A549 (cell line): ENCODE data around the gene CDYL2. TPM values are rescaled to one million over a fixed set of nuclear protein-coding genes. Genes with fewer than 3 reads are reported as not detected.

Experiments used
- ATAC-seq, 2 experiments: fragments of 200-7000 bp in 1 of 2; fragments of >200 bp in 1 of 2; cut with Nextera tagmentation in 1 of 2; cut with Tn5 transposase in 1 of 2; 3 replicates each; pipeline versions ENCODE4 v1.8.0 to v1.9.1; 2018 to 2020; ENCODE audit warnings: mild to moderate bottlenecking in 1 of 2, moderate library complexity in 1 of 2
- CTCF ChIA-PET: fragments of 300-600 bp; sonication (Branson Sonifier 250); formaldehyde crosslinking; extraction: SDS; loops from one replicate; lab custom pipeline; 2021; ENCODE audit warnings: antibody characterized with exemption, inconsistent platforms; lab: Yijun Ruan, JAX
- POLR2A ChIA-PET: fragments of 350-600 bp; formaldehyde crosslinking; extraction: SDS; loops from one replicate; lab custom pipeline; 2021; ENCODE audit warnings: antibody characterized with exemption, inconsistent platforms; lab: Yijun Ruan, JAX
- DNase-seq, 2 experiments: peaks; one replicate each; pipeline versions ENCODE4 v3.0.0 to v3.0.0-alpha.2; 2011 to 2016; ENCODE audit warnings: low read depth in 1 of 2, low spot score in 1 of 2
- FAIRE-seq: peaks from 2 replicates; lab custom pipeline; 2011; peaks lifted over from hg19 to GRCh38; lab: Jason Lieb, UNC
- H3K27ac ChIP-seq, 2 experiments: fragments of >200 bp; sonication (Bioruptor Twin); formaldehyde crosslinking; 3 replicates each; pipeline ENCODE4 v1.5.1; 2016 to 2017
- H3K4me1 ChIP-seq: fragments of >200 bp; sonication (Bioruptor Twin); formaldehyde crosslinking; 3 replicates; pipeline ENCODE4 v1.6.1; 2016
- H3K4me2 ChIP-seq: fragments of >200 bp; sonication (Bioruptor Twin); formaldehyde crosslinking; 3 replicates; pipeline ENCODE4 v1.6.1; 2016
- H3K4me3 ChIP-seq: fragments of >200 bp; sonication (Bioruptor Twin); formaldehyde crosslinking; 3 replicates; pipeline ENCODE4 v1.5.1; 2016
- H3K9me3 ChIP-seq: fragments of >200 bp; sonication (Bioruptor Twin); formaldehyde crosslinking; 3 replicates; pipeline ENCODE4 v1.6.1; 2016
- ATOH8 ChIP-seq: fragments of 250-450 bp; sonication (Bioruptor Pico); IDR thresholded peaks from 2 replicates; pipeline ENCODE4 v1.5.0; 2020; ENCODE audit warnings: low read depth, mild to moderate bottlenecking, moderate library complexity
- CBX2 ChIP-seq: fragments of 200-600 bp; sonication (generic); IDR thresholded peaks from 2 replicates; pipeline ENCODE4 v1.6.1; 2016; ENCODE audit warnings: low read depth, mild to moderate bottlenecking, borderline replicate concordance
- CEBPB ChIP-seq, 2 experiments: fragments of >200 bp in 1 of 2; sonication (Bioruptor Twin) in 1 of 2; formaldehyde crosslinking in 1 of 2; IDR thresholded peaks; 2 replicates each; pipeline ENCODE4 v1.6.1; 2012 to 2016
- CHD2 ChIP-seq: fragments of 150-350 bp; IDR thresholded peaks from 2 replicates; pipeline ENCODE4 v1.6.1; 2014; ENCODE audit warnings: low read length; ENCODE audit not compliant: partially characterized antibody
- CHD4 ChIP-seq: fragments of 200-600 bp; sonication (generic); IDR thresholded peaks from 2 replicates; pipeline ENCODE4 v1.6.1; 2016; ENCODE audit warnings: antibody characterized with exemption, mild to moderate bottlenecking, borderline replicate concordance
- ELK1 ChIP-seq: fragments of 150-350 bp; IDR thresholded peaks from 2 replicates; pipeline ENCODE4 v1.6.1; 2014; ENCODE audit warnings: low read depth, mild to moderate bottlenecking, low read length
- EP300 ChIP-seq, 2 experiments: fragments of >200 bp; sonication (Bioruptor Twin); formaldehyde crosslinking; IDR thresholded peaks; 2 replicates in 1 of 2; 3 replicates in 1 of 2; pipeline ENCODE4 v1.6.1; 2016 to 2017
- HES2 ChIP-seq: fragments of >200 bp; sonication (Bioruptor Twin); formaldehyde crosslinking; IDR thresholded peaks from 2 replicates; pipeline ENCODE4 v1.6.1; 2016
- HEYL ChIP-seq: fragments of 250-450 bp; sonication (Bioruptor Pico); IDR thresholded peaks from 2 replicates; pipeline ENCODE4 v1.8.0; 2021; ENCODE audit warnings: mild to moderate bottlenecking, moderate library complexity
- JUNB ChIP-seq: fragments of >200 bp; sonication (Bioruptor Twin); formaldehyde crosslinking; IDR thresholded peaks from 2 replicates; pipeline ENCODE4 v1.6.1; 2016
- KDM5A ChIP-seq: fragments of 200-600 bp; sonication (generic); IDR thresholded peaks from 2 replicates; pipeline ENCODE4 v1.6.1; 2016; ENCODE audit warnings: antibody characterized with exemption, mild to moderate bottlenecking
- MAX ChIP-seq: IDR thresholded peaks from 2 replicates; pipeline ENCODE4 v1.6.1; 2012
- NFE2L2 ChIP-seq: fragments of 150-350 bp; conservative IDR thresholded peaks from 2 replicates; pipeline ENCODE4 v1.6.1; 2014; ENCODE audit warnings: low read length
- NPAS2 ChIP-seq: fragments of 250-450 bp; sonication (Bioruptor Pico); IDR thresholded peaks from 2 replicates; pipeline ENCODE4 v1.8.0; 2022; ENCODE audit warnings: mild to moderate bottlenecking, moderate library complexity, borderline replicate concordance
- NR3C1 ChIP-seq: fragments of >200 bp; sonication (Bioruptor Twin); formaldehyde crosslinking; IDR thresholded peaks from 3 replicates; pipeline ENCODE4 v1.6.1; 2017
- PHF8 ChIP-seq: fragments of 200-600 bp; sonication (generic); IDR thresholded peaks from 2 replicates; pipeline ENCODE4 v1.6.1; 2016; ENCODE audit warnings: low read depth, mild to moderate bottlenecking, antibody characterized with exemption, moderate library complexity, borderline replicate concordance
- POLR2A ChIP-seq: IDR thresholded peaks from 2 replicates; pipeline ENCODE4 v1.6.1; 2012; ENCODE audit warnings: mild to moderate bottlenecking, low read length
- RAD21 ChIP-seq, 2 experiments: fragments of >200 bp in 1 of 2; sonication (Bioruptor Twin) in 1 of 2; formaldehyde crosslinking in 1 of 2; IDR thresholded peaks in 1 of 2; conservative IDR thresholded peaks in 1 of 2; 2 replicates in 1 of 2; 3 replicates in 1 of 2; pipeline ENCODE4 v1.6.1; 2012 to 2018; ENCODE audit warnings: inconsistent platforms in 1 of 2
- RARB ChIP-seq: fragments of 250-450 bp; sonication (Bioruptor Pico); IDR thresholded peaks from 2 replicates; pipeline ENCODE4 v1.8.0; 2021; ENCODE audit warnings: mild to moderate bottlenecking, moderate library complexity
- RCOR1 ChIP-seq: fragments of 150-350 bp; IDR thresholded peaks from 2 replicates; pipeline ENCODE4 v1.6.1; 2014; ENCODE audit warnings: antibody characterized with exemption, low read length, low read depth
- RNF2 ChIP-seq: fragments of 200-600 bp; sonication (generic); IDR thresholded peaks from 2 replicates; pipeline ENCODE4 v1.6.1; 2016; ENCODE audit warnings: low read depth, mild to moderate bottlenecking, antibody characterized with exemption, moderate library complexity, borderline replicate concordance
- TFCP2L1 ChIP-seq: fragments of 250-450 bp; sonication (Bioruptor Pico); IDR thresholded peaks from 2 replicates; pipeline ENCODE4 v1.5.0; 2021; ENCODE audit warnings: mild to moderate bottlenecking
- TP53 ChIP-seq: fragments of 250-450 bp; sonication (Bioruptor Pico); IDR thresholded peaks from 2 replicates; pipeline ENCODE4 v1.5.0; 2021; ENCODE audit warnings: mild to moderate bottlenecking, moderate library complexity
- ZC3H11A ChIP-seq: fragments of 450-650 bp; IDR thresholded peaks from 2 replicates; pipeline ENCODE4 v1.6.1; 2014; ENCODE audit warnings: antibody characterized with exemption, mild to moderate bottlenecking
- ZNF302 ChIP-seq: fragments of 250-450 bp; sonication (Bioruptor Pico); IDR thresholded peaks from 2 replicates; pipeline ENCODE4 v1.9.0; 2021; ENCODE audit warnings: inconsistent platforms, mild to moderate bottlenecking, moderate library complexity
- WGBS: methylation state at CpG from one replicate; pipeline ENCODE4 v1.1.6; 2017; ENCODE audit errors: missing lambda C conversion rate; 5-methylcytosine and 5-hydroxymethylcytosine counted together
- polyA plus RNA-seq, 4 experiments: library from polyadenylated mRNA; depleted of rRNA in 3 of 4; stranded (reverse); fragments of >200 nt; fragmentation: RNase III in 1 of 4; extraction: RNeasy Plus Mini Kit Qiagen cat#74134 plus additional on column Dnase treatment in 1 of 4; gene quantifications; 2 replicates in 3 of 4; 3 replicates in 1 of 4; pipeline ENCODE4 v1.2.3, GENCODE V29; 2011 to 2017
- TF ChIP-seq, protein P1 (sequence below): fragments of 250-450 bp; sonication (Bioruptor Pico); IDR thresholded peaks from 2 replicates; pipeline ENCODE4 v1.5.0; 2021; ENCODE audit warnings: mild to moderate bottlenecking, moderate library complexity, borderline replicate concordance

The CDYL2 gene
- polyA plus RNA-seq, 2 of the 4 experiments (the other 2 are of a cell fraction): 0.05 to 0.10 TPM

DNA sequence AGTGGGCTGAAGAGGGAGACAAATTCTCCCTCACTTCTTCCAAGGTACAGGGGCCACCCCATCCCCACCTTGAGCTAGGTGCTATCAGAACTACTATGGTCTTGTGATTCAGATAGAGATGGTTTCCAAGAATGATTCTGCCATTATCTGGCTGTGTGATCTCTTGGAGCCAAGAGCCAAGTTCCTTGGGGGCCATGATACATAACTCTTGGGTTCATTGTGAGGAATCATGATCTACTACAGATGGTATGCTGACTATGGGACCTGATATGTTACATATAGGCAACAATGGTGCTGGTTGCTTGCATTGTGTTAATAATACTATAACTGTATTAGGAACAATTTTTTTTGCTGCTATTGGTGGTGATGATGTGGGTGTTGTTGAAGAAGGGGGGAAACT is 217.9 kb downstream of the CDYL2 start:
- no peak overlapping the region for H3K4me2 ChIP-seq
- ChIA-PET CTCF (no interaction called here), POLR2A (no interaction called here)
- FAIRE-seq (no peak), DNase-seq (no peak), ATAC-seq (no peak)
- H3K4me3 ChIP-seq: no peak overlapping the region
- H3K9me3 ChIP-seq: no peaks in the 10 kb centered on the region
- no peaks in the 10 kb centered on the region for H3K4me1 ChIP-seq
- no peak overlapping the region for H3K27ac ChIP-seq
- TF ChIP-seq EP300 (IDR thresholded peaks at IDR 0.05): no peak
- TF ChIP-seq RAD21 (conservative IDR thresholded peaks at IDR 0.05 in 1 of 2, IDR thresholded peaks at IDR 0.05 in 1 of 2): no peak
- no peak for TF ChIP-seq CBX2
- no peak for TF ChIP-seq RNF2
- no peak for TF ChIP-seq ZNF302 (CRISPR knock-in tag)
- no peak for TF ChIP-seq RARB
- no peak for TF ChIP-seq CEBPB (IDR thresholded peaks at IDR 0.05)
- TF ChIP-seq NR3C1: no peak
- TF ChIP-seq HES2: no peak
- TF ChIP-seq ELK1: no peak
- no peak for TF ChIP-seq CHD2
- TF ChIP-seq CHD4: no peak
- TF ChIP-seq TFCP2L1 (CRISPR knock-in tag): no peak
- TF ChIP-seq ATOH8 (CRISPR knock-in tag): no peak
- TF ChIP-seq NFE2L2: no peak
- no peak for TF ChIP-seq ZC3H11A

- Histone ChIP-seq H3K9me3 (no peaks in the 10 kb centered on the region), H3K4me1 (no peaks in the 10 kb centered on the region), H3K27ac (no peak overlapping the region), H3K4me2 (no peak overlapping the region), H3K4me3 (no peak overlapping the region)
- TF ChIP-seq NPAS2 (CRISPR knock-in tag) (no peak), CHD4 (no peak), HEYL (CRISPR knock-in tag) (no peak), RCOR1 (no peak), TFCP2L1 (CRISPR knock-in tag) (no peak), ATOH8 (CRISPR knock-in tag) (no peak), POLR2A (no peak), JUNB (no peak), MAX (no peak), RNF2 (no peak), PHF8 (no peak), RAD21 (conservative IDR thresholded peaks at IDR 0.05 in 1 of 2, IDR thresholded peaks at IDR 0.05 in 1 of 2) (no peak), HES2 (no peak), KDM5A (no peak), TP53 (CRISPR knock-in tag) (no peak)
- TF ChIP-seq, protein P1, sequence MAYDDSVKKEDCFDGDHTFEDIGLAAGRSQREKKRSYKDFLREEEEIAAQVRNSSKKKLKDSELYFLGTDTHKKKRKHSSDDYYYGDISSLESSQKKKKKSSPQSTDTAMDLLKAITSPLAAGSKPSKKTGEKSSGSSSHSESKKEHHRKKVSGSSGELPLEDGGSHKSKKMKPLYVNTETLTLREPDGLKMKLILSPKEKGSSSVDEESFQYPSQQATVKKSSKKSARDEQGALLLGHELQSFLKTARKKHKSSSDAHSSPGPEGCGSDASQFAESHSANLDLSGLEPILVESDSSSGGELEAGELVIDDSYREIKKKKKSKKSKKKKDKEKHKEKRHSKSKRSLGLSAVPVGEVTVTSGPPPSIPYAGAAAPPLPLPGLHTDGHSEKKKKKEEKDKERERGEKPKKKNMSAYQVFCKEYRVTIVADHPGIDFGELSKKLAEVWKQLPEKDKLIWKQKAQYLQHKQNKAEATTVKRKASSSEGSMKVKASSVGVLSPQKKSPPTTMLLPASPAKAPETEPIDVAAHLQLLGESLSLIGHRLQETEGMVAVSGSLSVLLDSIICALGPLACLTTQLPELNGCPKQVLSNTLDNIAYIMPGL: no peak
- no peak for DNase-seq
- no peak for FAIRE-seq
- ChIA-PET CTCF (no interaction called here), POLR2A (no interaction called here)
- ATAC-seq: no peak
- whole genome bisulfite sequencing: 4% methylated on average over 4 of the region's 4 CpGs
These were observed 218.6 kb downstream of the CDYL2 start for GRCh38 chr16:80585764-80586163.
